Activated CD8-positive, alpha-beta memory T cell treated with anti-CD3 and anti-CD28 coated beads, Interleukin-2, amount 10 ng/mL, durations not matched to agents 7 days and 5 days (primary cell): ENCODE data around the gene PHACTR3. TPM values are rescaled to one million over a fixed set of nuclear protein-coding genes. Genes with fewer than 3 reads are reported as not detected.

Experiments
- ATAC-seq: fragments of 150-1000 bp; cut with Tn5 transposase; one replicate; pipeline ENCODE4 v1.10.0; 2021; ENCODE audit warnings: moderate library complexity
- CTCF ChIA-PET: fragments of 350-600 bp; sonication (Branson Sonifier 250); formaldehyde crosslinking; loops from one replicate; lab custom pipeline; 2021; ENCODE audit warnings: antibody characterized with exemption; lab: Charles Lee
- DNase-seq: peaks from one replicate; pipeline ENCODE4 v3.0.0-alpha.2; 2020
- H3K27ac Mint-ChIP-seq: one replicate; pipeline ENCODE4 v1.8.0; 2021; ENCODE audit warnings: mild to moderate bottlenecking, mixed read lengths
- H3K27me3 Mint-ChIP-seq: one replicate; pipeline ENCODE4 v1.8.0; 2021; ENCODE audit warnings: mixed read lengths
- H3K36me3 Mint-ChIP-seq: one replicate; pipeline ENCODE4 v1.8.0; 2021; ENCODE audit warnings: mild to moderate bottlenecking, mixed read lengths
- H3K4me1 Mint-ChIP-seq: one replicate; pipeline ENCODE4 v1.8.0; 2021; ENCODE audit warnings: mixed read lengths
- H3K4me3 Mint-ChIP-seq: one replicate; pipeline ENCODE4 v1.8.0; 2021; ENCODE audit warnings: mild to moderate bottlenecking, moderate library complexity, mixed read lengths
- H3K9me3 Mint-ChIP-seq: one replicate; pipeline ENCODE4 v1.8.0; 2022; ENCODE audit warnings: low read depth, mixed read lengths
- total RNA-seq, 2 experiments: library from RNA; stranded (reverse); gene quantifications; one replicate each; pipeline ENCODE4 v1.2.3, GENCODE V29; 2021

Gene PHACTR3
- total RNA-seq, 2 experiments from 2014 or later = not detected

GRCh38 chr20:59754551-59754950 is 150.2 kb downstream of the PHACTR3 start:
- H3K36me3 Mint-ChIP-seq = no peaks in the 10 kb centered on the region
- no peak overlapping the region for H3K4me3 Mint-ChIP-seq
- H3K4me1 Mint-ChIP-seq = peaks cover 9% of the 10 kb centered on the region
- CTCF ChIA-PET = no interaction called here
- H3K9me3 Mint-ChIP-seq = no peaks in the 10 kb centered on the region
- ATAC-seq (no peak), DNase-seq (no peak)
- peaks cover 5% of the 10 kb centered on the region for H3K27me3 Mint-ChIP-seq
- no peak overlapping the region for H3K27ac Mint-ChIP-seq

- Mint-ChIP-seq H3K27me3 (no peaks in the 10 kb centered on the region), H3K4me3 (no peak overlapping the region), H3K4me1 (peaks cover 9% of the 10 kb centered on the region), H3K9me3 (no peaks in the 10 kb centered on the region), H3K27ac (no peak overlapping the region), H3K36me3 (no peaks in the 10 kb centered on the region)
- DNase-seq (no peak), ATAC-seq (no peak)
- CTCF ChIA-PET = no interaction called here
Observed at GRCh38 chr20:59756241-59756640, 151.9 kb downstream of the PHACTR3 start.

GRCh38 chr20:59764037-59764436 is 159.7 kb downstream of the PHACTR3 start:
- DNase-seq (no peak), ATAC-seq (no peak)
- CTCF ChIA-PET = no interaction called here
- H3K4me1 Mint-ChIP-seq = no peaks in the 10 kb centered on the region
- H3K36me3 Mint-ChIP-seq = no peaks in the 10 kb centered on the region
- H3K9me3 Mint-ChIP-seq = peaks cover 2% of the 10 kb centered on the region
- no peak overlapping the region for H3K4me3 Mint-ChIP-seq
- H3K27ac Mint-ChIP-seq = no peak overlapping the region
- no peaks in the 10 kb centered on the region for H3K27me3 Mint-ChIP-seq

- no peak overlapping the region for H3K27ac Mint-ChIP-seq
- H3K4me1 Mint-ChIP-seq = no peaks in the 10 kb centered on the region
- no peaks in the 10 kb centered on the region for H3K36me3 Mint-ChIP-seq
- peak; percentile 45 for DNase-seq
- H3K9me3 Mint-ChIP-seq = peaks cover 2% of the 10 kb centered on the region
- no peak overlapping the region for H3K4me3 Mint-ChIP-seq
- no peaks in the 10 kb centered on the region for H3K27me3 Mint-ChIP-seq
- ATAC-seq = no peak
- CTCF ChIA-PET = no interaction called here
Observed at GRCh38 chr20:59765599-59766177, 161.3 kb downstream of the PHACTR3 start.

GRCh38 chr20:59767656-59768055 is 163.3 kb downstream of the PHACTR3 start:
- peaks cover 2% of the 10 kb centered on the region for H3K9me3 Mint-ChIP-seq
- CTCF ChIA-PET = no interaction called here
- H3K4me1 Mint-ChIP-seq = no peaks in the 10 kb centered on the region
- DNase-seq (no peak), ATAC-seq (no peak)
- H3K27me3 Mint-ChIP-seq = no peaks in the 10 kb centered on the region
- H3K4me3 Mint-ChIP-seq = no peak overlapping the region
- no peaks in the 10 kb centered on the region for H3K36me3 Mint-ChIP-seq
- H3K27ac Mint-ChIP-seq = no peak overlapping the region

- H3K4me3 Mint-ChIP-seq = no peak overlapping the region
- H3K36me3 Mint-ChIP-seq = no peaks in the 10 kb centered on the region
- DNase-seq = no peak
- no peaks in the 10 kb centered on the region for H3K27me3 Mint-ChIP-seq
- H3K4me1 Mint-ChIP-seq = no peaks in the 10 kb centered on the region
- CTCF ChIA-PET = no interaction called here
- peaks cover 2% of the 10 kb centered on the region for H3K9me3 Mint-ChIP-seq
- ATAC-seq = no peak
- H3K27ac Mint-ChIP-seq = no peak overlapping the region
Observed at GRCh38 chr20:59770270-59770669, 165.9 kb downstream of the PHACTR3 start.

- ATAC-seq (no peak), DNase-seq (no peak)
- Mint-ChIP-seq H3K27ac (no peak overlapping the region), H3K36me3 (no peaks in the 10 kb centered on the region), H3K9me3 (peaks cover under 1% of the 10 kb centered on the region), H3K4me1 (no peaks in the 10 kb centered on the region), H3K4me3 (no peak overlapping the region), H3K27me3 (no peaks in the 10 kb centered on the region)
- CTCF ChIA-PET = no interaction called here
Observed at GRCh38 chr20:59770851-59771250, 166.5 kb downstream of the PHACTR3 start.

- Mint-ChIP-seq H3K36me3 (no peaks in the 10 kb centered on the region), H3K4me1 (peaks cover 3% of the 10 kb centered on the region), H3K4me3 (no peak overlapping the region), H3K27ac (no peak overlapping the region), H3K9me3 (no peaks in the 10 kb centered on the region), H3K27me3 (no peaks in the 10 kb centered on the region)
- DNase-seq (no peak), ATAC-seq (no peak)
- CTCF ChIA-PET = no interaction called here
Observed at GRCh38 chr20:59771506-59772372, 167.4 kb downstream of the PHACTR3 start.

GRCh38 chr20:59772373-59772705 is 168.0 kb downstream of the PHACTR3 start:
- Mint-ChIP-seq H3K4me3 (no peak overlapping the region), H3K36me3 (no peaks in the 10 kb centered on the region), H3K9me3 (no peaks in the 10 kb centered on the region), H3K4me1 (peaks cover 6% of the 10 kb centered on the region), H3K27me3 (no peaks in the 10 kb centered on the region), H3K27ac (no peak overlapping the region)
- CTCF ChIA-PET = no interaction called here
- ATAC-seq (no peak), DNase-seq (no peak)

GRCh38 chr20:59772931-59773913 is 168.9 kb downstream of the PHACTR3 start:
- Mint-ChIP-seq H3K36me3 (no peaks in the 10 kb centered on the region), H3K4me1 (peaks cover 6% of the 10 kb centered on the region), H3K9me3 (no peaks in the 10 kb centered on the region), H3K27ac (no peak overlapping the region), H3K27me3 (no peaks in the 10 kb centered on the region), H3K4me3 (no peak overlapping the region)
- CTCF ChIA-PET = no interaction called here
- ATAC-seq (no peak), DNase-seq (no peak)

- peaks cover 6% of the 10 kb centered on the region for H3K4me1 Mint-ChIP-seq
- H3K36me3 Mint-ChIP-seq = no peaks in the 10 kb centered on the region
- H3K4me3 Mint-ChIP-seq = no peak overlapping the region
- no peaks in the 10 kb centered on the region for H3K9me3 Mint-ChIP-seq
- H3K27me3 Mint-ChIP-seq = no peaks in the 10 kb centered on the region
- peak; percentile 26 for DNase-seq
- no peak overlapping the region for H3K27ac Mint-ChIP-seq
- ATAC-seq = no peak
- CTCF ChIA-PET = no interaction called here
Observed at GRCh38 chr20:59774204-59774641, 169.9 kb downstream of the PHACTR3 start.

- DNase-seq (peak; percentile 25), ATAC-seq (no peak)
- no peak overlapping the region for H3K4me3 Mint-ChIP-seq
- H3K27ac Mint-ChIP-seq = no peak overlapping the region
- H3K9me3 Mint-ChIP-seq = no peaks in the 10 kb centered on the region
- H3K4me1 Mint-ChIP-seq = peaks cover 6% of the 10 kb centered on the region
- no peaks in the 10 kb centered on the region for H3K27me3 Mint-ChIP-seq
- CTCF ChIA-PET = no interaction called here
- no peaks in the 10 kb centered on the region for H3K36me3 Mint-ChIP-seq
Observed at GRCh38 chr20:59774921-59775686, 170.8 kb downstream of the PHACTR3 start.

GRCh38 chr20:59775687-59776055 is 171.3 kb downstream of the PHACTR3 start:
- ATAC-seq (no peak), DNase-seq (no peak)
- peaks cover 6% of the 10 kb centered on the region for H3K4me1 Mint-ChIP-seq
- H3K4me3 Mint-ChIP-seq = no peak overlapping the region
- CTCF ChIA-PET = no interaction called here
- H3K36me3 Mint-ChIP-seq = no peaks in the 10 kb centered on the region
- no peaks in the 10 kb centered on the region for H3K9me3 Mint-ChIP-seq
- H3K27me3 Mint-ChIP-seq = no peaks in the 10 kb centered on the region
- H3K27ac Mint-ChIP-seq = no peak overlapping the region
